ENCODE data around the gene DCST2. TPM values are rescaled to one million over a fixed set of nuclear protein-coding genes. Genes with fewer than 3 reads are reported as not detected.

Gene DCST2
- total and polyA plus RNA-seq, 10 of the 15 experiments (the other 5 are each of a cell fraction or from before 2014, with no cell fraction given): 0.33 to 0.41 (median 0.36) TPM; not detected in 7

DNA sequence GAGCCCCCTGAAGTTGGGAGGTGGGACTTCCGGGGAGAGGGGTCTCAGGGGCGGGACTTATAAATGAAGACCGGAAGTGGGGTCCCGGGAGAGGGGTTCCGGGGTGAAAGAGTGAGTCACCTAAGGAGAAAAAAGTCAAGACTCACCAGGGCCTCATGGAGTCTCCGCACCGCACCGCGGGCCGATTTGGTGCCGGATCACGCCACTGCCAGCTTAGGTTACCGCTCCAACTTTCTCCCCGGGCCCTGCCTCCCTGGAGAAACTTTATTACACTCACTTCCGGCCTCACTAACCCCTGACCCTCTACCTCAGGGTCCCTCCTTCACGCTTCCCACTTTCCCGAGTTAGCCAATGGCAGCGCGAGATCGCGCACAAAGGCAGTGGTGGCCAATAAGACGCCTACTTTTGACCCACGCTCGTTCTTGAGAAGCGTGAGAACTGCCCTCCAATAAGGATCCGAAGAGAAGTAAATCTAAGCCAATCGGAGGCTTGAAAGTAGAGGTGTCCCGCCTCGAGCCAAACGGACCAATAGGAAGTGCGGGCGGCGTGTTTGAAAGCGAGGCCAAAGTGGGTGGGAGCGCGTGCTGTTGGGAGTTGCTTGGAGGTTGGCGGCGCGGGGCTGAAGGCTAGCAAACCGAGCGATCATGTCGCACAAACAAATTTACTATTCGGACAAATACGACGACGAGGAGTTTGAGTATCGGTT lies 59.3 kb downstream of the DCST2 start, which contains the start of gene CKS1B (continued):
- TF ChIP-seq, protein P1, sequence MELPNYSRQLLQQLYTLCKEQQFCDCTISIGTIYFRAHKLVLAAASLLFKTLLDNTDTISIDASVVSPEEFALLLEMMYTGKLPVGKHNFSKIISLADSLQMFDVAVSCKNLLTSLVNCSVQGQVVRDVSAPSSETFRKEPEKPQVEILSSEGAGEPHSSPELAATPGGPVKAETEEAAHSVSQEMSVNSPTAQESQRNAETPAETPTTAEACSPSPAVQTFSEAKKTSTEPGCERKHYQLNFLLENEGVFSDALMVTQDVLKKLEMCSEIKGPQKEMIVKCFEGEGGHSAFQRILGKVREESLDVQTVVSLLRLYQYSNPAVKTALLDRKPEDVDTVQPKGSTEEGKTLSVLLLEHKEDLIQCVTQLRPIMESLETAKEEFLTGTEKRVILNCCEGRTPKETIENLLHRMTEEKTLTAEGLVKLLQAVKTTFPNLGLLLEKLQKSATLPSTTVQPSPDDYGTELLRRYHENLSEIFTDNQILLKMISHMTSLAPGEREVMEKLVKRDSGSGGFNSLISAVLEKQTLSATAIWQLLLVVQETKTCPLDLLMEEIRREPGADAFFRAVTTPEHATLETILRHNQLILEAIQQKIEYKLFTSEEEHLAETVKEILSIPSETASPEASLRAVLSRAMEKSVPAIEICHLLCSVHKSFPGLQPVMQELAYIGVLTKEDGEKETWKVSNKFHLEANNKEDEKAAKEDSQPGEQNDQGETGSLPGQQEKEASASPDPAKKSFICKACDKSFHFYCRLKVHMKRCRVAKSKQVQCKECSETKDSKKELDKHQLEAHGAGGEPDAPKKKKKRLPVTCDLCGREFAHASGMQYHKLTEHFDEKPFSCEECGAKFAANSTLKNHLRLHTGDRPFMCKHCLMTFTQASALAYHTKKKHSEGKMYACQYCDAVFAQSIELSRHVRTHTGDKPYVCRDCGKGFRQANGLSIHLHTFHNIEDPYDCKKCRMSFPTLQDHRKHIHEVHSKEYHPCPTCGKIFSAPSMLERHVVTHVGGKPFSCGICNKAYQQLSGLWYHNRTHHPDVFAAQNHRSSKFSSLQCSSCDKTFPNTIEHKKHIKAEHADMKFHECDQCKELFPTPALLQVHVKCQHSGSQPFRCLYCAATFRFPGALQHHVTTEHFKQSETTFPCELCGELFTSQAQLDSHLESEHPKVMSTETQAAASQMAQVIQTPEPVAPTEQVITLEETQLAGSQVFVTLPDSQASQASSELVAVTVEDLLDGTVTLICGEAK (IDR thresholded peaks at IDR 0.05; ENCODE audit: borderline replicate concordance): peak; percentile 99
- TF ChIP-seq HDAC2 (IDR thresholded peaks at IDR 0.05) (peak; percentile 99), NFXL1 (IDR thresholded peaks at IDR 0.05; ENCODE audit: borderline replicate concordance) (no peak), KAT2A (conservative IDR thresholded peaks at IDR 0.05; ENCODE audit: control insufficient read depth, low read depth, low read length) (no peak), PAX8 (IDR thresholded peaks at IDR 0.05) (no peak), TARDBP (IDR thresholded peaks at IDR 0.05; ENCODE audit: borderline replicate concordance) (no peak), NR2C1 (IDR thresholded peaks at IDR 0.05) (peak; percentile 98), SUZ12 (IDR thresholded peaks at IDR 0.05; ENCODE audit: unreplicated experiment) (no peak), RFX5 (IDR thresholded peaks at IDR 0.05; ENCODE audit: low read depth, low read length) (peak; percentile 61; the same call in 1 of the 2 replicates), CBX5 (IDR thresholded peaks at IDR 0.05; ENCODE audit: low read depth) (no peak), ZSCAN29 (IDR thresholded peaks at IDR 0.05) (no peak), EP300 (IDR thresholded peaks at IDR 0.05; ENCODE audit: borderline replicate concordance in 1 of 2, control insufficient read depth in 1 of 2, low read depth in 2 of 2, low read length in 2 of 2) (no peak), ZNF384 (IDR thresholded peaks at IDR 0.05; ENCODE audit: borderline replicate concordance, low read depth, low read length) (no peak), MYC (IDR thresholded peaks at IDR 0.05; ENCODE audit: insufficient read depth, insufficient read length, insufficient replicate concordance, low read length, severe bottlenecking) (peak; percentile 67)
- TF ChIP-seq, protein P2, sequence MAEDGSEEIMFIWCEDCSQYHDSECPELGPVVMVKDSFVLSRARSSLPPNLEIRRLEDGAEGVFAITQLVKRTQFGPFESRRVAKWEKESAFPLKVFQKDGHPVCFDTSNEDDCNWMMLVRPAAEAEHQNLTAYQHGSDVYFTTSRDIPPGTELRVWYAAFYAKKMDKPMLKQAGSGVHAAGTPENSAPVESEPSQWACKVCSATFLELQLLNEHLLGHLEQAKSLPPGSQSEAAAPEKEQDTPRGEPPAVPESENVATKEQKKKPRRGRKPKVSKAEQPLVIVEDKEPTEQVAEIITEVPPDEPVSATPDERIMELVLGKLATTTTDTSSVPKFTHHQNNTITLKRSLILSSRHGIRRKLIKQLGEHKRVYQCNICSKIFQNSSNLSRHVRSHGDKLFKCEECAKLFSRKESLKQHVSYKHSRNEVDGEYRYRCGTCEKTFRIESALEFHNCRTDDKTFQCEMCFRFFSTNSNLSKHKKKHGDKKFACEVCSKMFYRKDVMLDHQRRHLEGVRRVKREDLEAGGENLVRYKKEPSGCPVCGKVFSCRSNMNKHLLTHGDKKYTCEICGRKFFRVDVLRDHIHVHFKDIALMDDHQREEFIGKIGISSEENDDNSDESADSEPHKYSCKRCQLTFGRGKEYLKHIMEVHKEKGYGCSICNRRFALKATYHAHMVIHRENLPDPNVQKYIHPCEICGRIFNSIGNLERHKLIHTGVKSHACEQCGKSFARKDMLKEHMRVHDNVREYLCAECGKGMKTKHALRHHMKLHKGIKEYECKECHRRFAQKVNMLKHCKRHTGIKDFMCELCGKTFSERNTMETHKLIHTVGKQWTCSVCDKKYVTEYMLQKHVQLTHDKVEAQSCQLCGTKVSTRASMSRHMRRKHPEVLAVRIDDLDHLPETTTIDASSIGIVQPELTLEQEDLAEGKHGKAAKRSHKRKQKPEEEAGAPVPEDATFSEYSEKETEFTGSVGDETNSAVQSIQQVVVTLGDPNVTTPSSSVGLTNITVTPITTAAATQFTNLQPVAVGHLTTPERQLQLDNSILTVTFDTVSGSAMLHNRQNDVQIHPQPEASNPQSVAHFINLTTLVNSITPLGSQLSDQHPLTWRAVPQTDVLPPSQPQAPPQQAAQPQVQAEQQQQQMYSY (CRISPR knock-in tag; IDR thresholded peaks at IDR 0.05): no peak
- TF ChIP-seq, protein P3, sequence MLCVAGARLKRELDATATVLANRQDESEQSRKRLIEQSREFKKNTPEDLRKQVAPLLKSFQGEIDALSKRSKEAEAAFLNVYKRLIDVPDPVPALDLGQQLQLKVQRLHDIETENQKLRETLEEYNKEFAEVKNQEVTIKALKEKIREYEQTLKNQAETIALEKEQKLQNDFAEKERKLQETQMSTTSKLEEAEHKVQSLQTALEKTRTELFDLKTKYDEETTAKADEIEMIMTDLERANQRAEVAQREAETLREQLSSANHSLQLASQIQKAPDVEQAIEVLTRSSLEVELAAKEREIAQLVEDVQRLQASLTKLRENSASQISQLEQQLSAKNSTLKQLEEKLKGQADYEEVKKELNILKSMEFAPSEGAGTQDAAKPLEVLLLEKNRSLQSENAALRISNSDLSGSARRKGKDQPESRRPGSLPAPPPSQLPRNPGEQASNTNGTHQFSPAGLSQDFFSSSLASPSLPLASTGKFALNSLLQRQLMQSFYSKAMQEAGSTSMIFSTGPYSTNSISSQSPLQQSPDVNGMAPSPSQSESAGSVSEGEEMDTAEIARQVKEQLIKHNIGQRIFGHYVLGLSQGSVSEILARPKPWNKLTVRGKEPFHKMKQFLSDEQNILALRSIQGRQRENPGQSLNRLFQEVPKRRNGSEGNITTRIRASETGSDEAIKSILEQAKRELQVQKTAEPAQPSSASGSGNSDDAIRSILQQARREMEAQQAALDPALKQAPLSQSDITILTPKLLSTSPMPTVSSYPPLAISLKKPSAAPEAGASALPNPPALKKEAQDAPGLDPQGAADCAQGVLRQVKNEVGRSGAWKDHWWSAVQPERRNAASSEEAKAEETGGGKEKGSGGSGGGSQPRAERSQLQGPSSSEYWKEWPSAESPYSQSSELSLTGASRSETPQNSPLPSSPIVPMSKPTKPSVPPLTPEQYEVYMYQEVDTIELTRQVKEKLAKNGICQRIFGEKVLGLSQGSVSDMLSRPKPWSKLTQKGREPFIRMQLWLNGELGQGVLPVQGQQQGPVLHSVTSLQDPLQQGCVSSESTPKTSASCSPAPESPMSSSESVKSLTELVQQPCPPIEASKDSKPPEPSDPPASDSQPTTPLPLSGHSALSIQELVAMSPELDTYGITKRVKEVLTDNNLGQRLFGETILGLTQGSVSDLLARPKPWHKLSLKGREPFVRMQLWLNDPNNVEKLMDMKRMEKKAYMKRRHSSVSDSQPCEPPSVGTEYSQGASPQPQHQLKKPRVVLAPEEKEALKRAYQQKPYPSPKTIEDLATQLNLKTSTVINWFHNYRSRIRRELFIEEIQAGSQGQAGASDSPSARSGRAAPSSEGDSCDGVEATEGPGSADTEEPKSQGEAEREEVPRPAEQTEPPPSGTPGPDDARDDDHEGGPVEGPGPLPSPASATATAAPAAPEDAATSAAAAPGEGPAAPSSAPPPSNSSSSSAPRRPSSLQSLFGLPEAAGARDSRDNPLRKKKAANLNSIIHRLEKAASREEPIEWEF (IDR thresholded peaks at IDR 0.05; ENCODE audit: insufficient replicate concordance, low read depth, low read length): no peak
